NCI-H2029 (cell line): Measurements from ENCODE around the gene MSI2.

Source experiments
- DNase-seq: peaks from one replicate; lab custom pipeline; 2025; lab: John Stamatoyannopoulos, UW

The MSI2 gene

GRCh38 chr17:57599271-57600045 is 343.1 kb downstream of the MSI2 start:
- no peak for DNase-seq

GRCh38 chr17:57600074-57600473 is 343.8 kb downstream of the MSI2 start:
- no peak for DNase-seq

GRCh38 chr17:57601143-57601735 is 344.9 kb downstream of the MSI2 start:
- no peak for DNase-seq

DNA sequence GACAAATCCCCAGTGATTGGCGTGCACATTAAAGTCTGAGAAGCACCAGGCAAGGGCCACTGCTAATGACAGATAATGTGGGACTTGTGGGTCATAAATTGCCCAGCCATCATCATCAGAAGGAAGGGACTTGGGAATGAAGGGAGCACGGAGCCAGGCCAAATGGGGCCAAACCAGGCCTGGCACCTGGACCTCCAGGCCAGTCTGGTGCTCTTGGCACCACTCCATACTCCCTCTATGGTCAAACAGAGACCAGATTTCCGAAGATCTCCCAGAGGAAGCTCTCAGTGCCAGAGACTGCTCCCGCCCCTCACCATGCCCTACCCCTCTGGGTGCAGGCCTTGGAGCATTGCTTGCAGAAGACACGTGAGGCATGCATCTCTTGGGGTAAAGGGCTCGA is 346.6 kb downstream of the MSI2 start:
- no peak for DNase-seq

DNA sequence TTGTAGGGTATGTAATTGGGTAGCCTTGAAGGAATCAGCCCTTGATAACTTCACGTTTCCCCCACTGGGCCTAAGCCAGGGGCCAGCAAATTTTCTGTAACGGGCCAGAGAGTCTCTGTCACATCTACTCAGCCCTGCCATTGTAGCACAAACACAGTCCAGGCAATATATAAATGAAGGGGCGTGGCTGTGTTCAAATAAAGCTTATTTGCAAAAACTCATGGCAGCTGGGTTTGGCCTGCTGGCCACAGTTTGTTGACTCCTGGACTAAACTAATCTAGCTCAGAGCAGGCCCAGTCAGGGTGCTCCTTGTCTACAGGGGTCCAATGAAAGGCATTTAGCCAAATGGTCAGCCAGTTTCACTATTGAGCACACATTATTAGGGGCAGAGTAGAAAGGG is 347.2 kb downstream of the MSI2 start:
- no peak for DNase-seq

DNA sequence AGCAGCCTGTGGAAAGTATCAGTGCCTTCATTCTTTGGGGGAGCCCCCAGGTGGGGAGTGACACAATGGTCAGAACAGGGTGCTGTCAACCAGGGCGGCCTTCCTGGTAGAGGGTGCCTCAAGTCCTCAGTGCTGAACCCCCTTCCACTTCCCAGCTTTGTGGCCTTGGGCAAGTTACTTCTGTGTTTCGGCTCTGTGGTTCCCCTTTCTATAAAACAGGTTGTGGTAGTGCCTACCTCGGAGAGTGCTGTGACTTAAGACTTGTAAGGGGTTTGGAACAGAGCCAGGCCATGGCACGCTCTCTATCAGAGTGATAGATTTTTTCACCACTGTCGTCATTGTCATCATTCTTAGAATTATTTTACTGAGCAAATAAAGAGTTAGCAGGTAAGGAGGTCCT is 347.7 kb downstream of the MSI2 start:
- DNase-seq = peak; percentile 43

- peak; percentile 44 for DNase-seq
Measured at GRCh38 chr17:57604771-57605674, 348.7 kb downstream of the MSI2 start.

- DNase-seq = peak; percentile 64
Measured at GRCh38 chr17:57605675-57606105, 349.4 kb downstream of the MSI2 start.

- DNase-seq = no peak
Measured at GRCh38 chr17:57606111-57606875, 350.0 kb downstream of the MSI2 start.

DNA sequence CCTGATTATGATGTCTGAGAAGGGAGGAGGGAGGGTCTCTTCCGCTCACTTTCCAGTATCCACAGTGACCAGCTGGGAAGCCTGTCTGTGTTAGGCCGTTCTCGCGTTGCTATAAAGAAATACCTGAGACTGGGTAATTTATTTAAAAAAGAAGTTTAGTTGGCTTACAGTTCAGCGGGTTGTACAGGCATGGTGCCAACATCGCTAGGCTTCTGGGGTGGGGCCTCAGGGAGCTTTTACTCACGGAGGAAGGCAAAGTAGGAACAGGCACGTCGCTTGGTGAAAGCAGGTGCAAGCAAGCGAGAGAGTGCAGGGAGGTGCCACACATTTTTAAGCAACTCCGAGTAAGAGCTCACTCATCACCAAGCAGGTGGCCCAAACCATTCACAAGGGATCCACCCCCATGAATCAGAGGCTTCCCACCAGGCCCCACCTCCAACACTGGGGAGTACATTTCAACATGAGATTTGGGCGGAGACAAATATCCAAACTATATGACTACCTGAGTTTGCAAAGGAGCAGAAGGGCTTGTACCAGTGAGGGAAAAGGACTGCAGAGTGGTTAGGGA is 351.3 kb downstream of the MSI2 start:
- no peak for DNase-seq

GRCh38 chr17:57608369-57609124 is 352.2 kb downstream of the MSI2 start:
- DNase-seq = no peak

DNA sequence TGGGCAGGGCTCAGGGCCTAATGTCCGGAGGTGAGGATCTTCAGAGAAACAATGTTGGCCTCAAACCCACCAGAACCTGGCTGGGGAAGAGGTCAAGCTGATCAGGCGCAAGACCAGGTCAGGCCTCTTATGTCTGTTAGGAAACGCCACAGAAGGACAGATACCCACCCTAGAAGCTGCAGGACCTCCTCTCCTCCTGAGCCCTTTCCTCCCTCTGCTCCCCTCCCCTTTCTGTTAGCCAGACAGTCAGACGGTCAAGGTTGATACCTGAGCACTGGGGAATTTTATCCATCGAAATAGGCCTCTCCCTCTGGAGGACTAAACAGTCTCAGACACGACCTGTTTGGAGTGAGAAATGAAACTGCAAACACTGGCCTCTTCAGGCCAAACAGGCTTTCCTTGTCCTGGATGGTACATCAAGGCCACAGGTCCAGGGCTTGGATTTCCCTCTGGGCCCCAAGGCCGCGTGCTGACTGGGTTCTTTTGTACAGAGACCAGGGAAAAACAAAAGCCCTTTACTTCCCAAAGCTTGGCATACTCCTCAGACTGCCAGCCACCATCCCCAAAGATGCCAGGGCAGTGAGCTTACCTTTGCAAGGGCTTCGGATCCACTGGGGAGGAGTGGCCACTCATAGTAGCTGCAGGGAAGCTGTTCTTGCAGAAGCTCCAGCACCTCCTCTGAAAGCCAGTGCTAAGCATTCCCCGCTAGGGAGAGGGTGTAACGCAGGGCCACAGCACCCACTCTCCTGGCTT is 353.0 kb downstream of the MSI2 start:
- DNase-seq = no peak

DNA sequence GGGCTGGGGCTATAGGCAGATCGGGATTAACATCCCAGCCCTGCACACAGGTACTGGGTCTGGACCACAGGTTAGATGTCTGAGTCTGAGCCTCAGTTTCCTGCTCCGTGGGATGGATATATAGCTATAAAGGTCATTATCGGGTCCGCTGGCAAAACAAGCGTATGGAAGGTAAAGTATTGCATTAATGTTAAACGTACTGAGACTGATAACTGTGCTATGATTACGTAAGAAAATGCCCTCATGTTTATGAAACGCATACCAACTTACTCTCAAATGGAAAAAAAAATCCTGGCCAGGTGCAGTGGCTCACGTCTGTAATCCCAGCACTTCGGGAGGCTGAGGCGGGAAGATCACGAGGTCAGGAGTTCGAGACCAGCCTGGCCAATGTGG is 353.6 kb downstream of the MSI2 start:
- DNase-seq = no peak

DNA sequence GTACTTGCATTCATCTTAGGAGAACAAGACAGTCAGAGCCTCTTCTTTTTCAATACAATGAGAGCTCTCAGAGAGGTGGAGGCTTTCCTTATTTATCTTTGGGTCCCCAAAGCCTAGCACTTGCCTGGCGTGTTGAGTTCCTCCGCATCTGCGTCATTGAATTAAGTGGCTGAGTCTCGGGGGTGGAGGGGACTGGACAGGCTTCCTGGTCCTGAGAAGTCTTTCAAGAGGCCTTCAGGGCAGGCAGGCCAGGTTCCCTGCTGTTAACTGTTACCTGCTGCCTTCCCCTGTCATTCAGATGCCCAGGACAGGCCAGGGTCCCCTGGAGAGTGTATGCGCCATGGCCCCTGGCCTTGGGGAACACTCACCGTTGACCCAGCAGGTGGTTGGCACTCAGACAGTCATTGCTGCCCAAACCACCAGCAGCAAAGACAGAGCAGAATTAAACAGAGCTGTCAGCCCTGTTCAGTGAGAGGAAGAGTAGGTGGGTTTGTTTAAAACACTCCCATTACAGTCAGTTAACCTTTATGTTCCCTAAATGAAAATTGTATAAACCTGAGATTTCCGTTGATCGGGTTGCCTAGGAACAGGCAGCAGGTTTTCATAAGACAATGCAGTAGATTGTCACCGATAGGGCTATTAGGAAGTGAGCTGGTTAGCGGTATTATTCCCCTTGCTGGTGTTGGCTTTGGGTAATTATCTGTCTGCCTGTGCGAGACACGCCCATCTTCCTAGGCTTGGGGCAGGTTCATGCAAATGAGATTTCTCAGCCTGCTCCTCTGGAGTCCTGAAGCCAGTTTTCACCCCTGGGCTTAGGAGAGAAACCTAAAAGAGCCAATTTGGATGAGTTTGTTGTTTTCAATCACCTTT is 356.1 kb downstream of the MSI2 start:
- peak; percentile 50 for DNase-seq

GRCh38 chr17:57614742-57615141 is 358.4 kb downstream of the MSI2 start:
- DNase-seq = no peak

GRCh38 chr17:57615836-57616757 is 359.8 kb downstream of the MSI2 start:
- DNase-seq = no peak

- no peak for DNase-seq
Measured at GRCh38 chr17:57617218-57617617, 360.9 kb downstream of the MSI2 start.
